IMR-90 (cell line): ENCODE measurements around the gene CLCN6. TPM values are rescaled to one million over a fixed set of nuclear protein-coding genes. Genes with fewer than 3 reads are reported as not detected.

Experiments used
- ATAC-seq: fragments of 200-7000 bp; cut with Tn5 transposase; 2 replicates; pipeline ENCODE4 v1.9.1; 2020; ENCODE audit warnings: low read depth, mild to moderate bottlenecking, moderate library complexity
- BruUV-seq: library from RNA; stranded (reverse); fragments of 400-500 nt; replicated peaks from 2 replicates; lab custom pipeline; 2021; lab: Mats Ljungman, UMichigan
- CTCF ChIA-PET: fragments of 300-600 bp; formaldehyde crosslinking; extraction: SDS; loops from one replicate; lab custom pipeline; 2021; ENCODE audit warnings: antibody characterized with exemption; lab: Yijun Ruan, JAX
- POLR2A ChIA-PET: fragments of 300-600 bp; sonication (Branson Sonifier 250); formaldehyde crosslinking; loops from one replicate; lab custom pipeline; 2022; ENCODE audit warnings: antibody characterized with exemption; ENCODE audit not compliant: unreplicated experiment; lab: Charles Lee
- DNase-seq: peaks from one replicate; pipeline ENCODE4 v3.0.0; 2013
- H2AFZ ChIP-seq: replicated peaks from 2 replicates; pipeline ENCODE3; 2013; ENCODE audit warnings: low read length, mild to moderate bottlenecking; ENCODE audit not compliant: poor library complexity
- H2AK5ac ChIP-seq: 2 replicates; pipeline ENCODE4 v1.6.1; 2013; ENCODE audit warnings: low read depth, low read length, inconsistent platforms
- H2AK9ac ChIP-seq: replicated peaks from 2 replicates; pipeline ENCODE3; 2013; ENCODE audit warnings: mild to moderate bottlenecking, low read depth, low read length, moderate library complexity; ENCODE audit not compliant: poor library complexity
- H2BK120ac ChIP-seq: 2 replicates; pipeline ENCODE4 v1.6.1; 2013; ENCODE audit warnings: low read depth, low read length, inconsistent platforms
- H2BK15ac ChIP-seq: 3 replicates; pipeline ENCODE4 v1.6.1; 2013; ENCODE audit warnings: low read depth, low read length, inconsistent platforms
- H2BK20ac ChIP-seq: 2 replicates; pipeline ENCODE4 v1.6.1; 2013; ENCODE audit warnings: low read depth, mild to moderate bottlenecking, inconsistent platforms, low read length, moderate library complexity
- H2BK5ac ChIP-seq: 2 replicates; pipeline ENCODE4 v1.6.1; 2013; ENCODE audit warnings: mild to moderate bottlenecking, low read depth, low read length, inconsistent platforms; ENCODE audit not compliant: poor library complexity, severe bottlenecking
- H3K14ac ChIP-seq: replicated peaks from 2 replicates; pipeline ENCODE4 v1.6.1; 2013; ENCODE audit warnings: low read depth, low read length, inconsistent platforms
- H3K18ac ChIP-seq: 2 replicates; pipeline ENCODE4 v1.6.1; 2013; ENCODE audit warnings: low read depth, low read length, control low read depth
- H3K23ac ChIP-seq: 2 replicates; pipeline ENCODE4 v1.6.1; 2013; ENCODE audit warnings: low read depth, low read length, inconsistent platforms
- H3K27ac ChIP-seq: 2 replicates; pipeline ENCODE4 v1.5.1; 2013; ENCODE audit warnings: mild to moderate bottlenecking, control low read depth, low read length; ENCODE audit not compliant: insufficient read depth
- H3K27me3 ChIP-seq: 2 replicates; pipeline ENCODE4 v1.6.1; 2013; ENCODE audit warnings: low read length; ENCODE audit not compliant: control insufficient read depth, insufficient read depth
- H3K36me3 ChIP-seq: 2 replicates; pipeline ENCODE4 v1.6.1; 2013; ENCODE audit warnings: low read length, mixed read lengths; ENCODE audit not compliant: control insufficient read depth, insufficient read depth
- H3K4ac ChIP-seq: 2 replicates; pipeline ENCODE4 v1.6.1; 2013; ENCODE audit warnings: low read depth, low read length, inconsistent platforms
- H3K4me1 ChIP-seq: 2 replicates; pipeline ENCODE4 v1.6.1; 2013; ENCODE audit warnings: low read length, mixed read lengths; ENCODE audit not compliant: control insufficient read depth, insufficient read depth
- H3K4me2 ChIP-seq: 2 replicates; pipeline ENCODE4 v1.6.1; 2013; ENCODE audit warnings: low read depth, mild to moderate bottlenecking, control low read depth, low read length, moderate library complexity
- H3K4me3 ChIP-seq: 2 replicates; pipeline ENCODE4 v1.5.1; 2013; ENCODE audit warnings: low read depth, mild to moderate bottlenecking, control low read depth, low read length, moderate library complexity; ENCODE audit not compliant: insufficient read depth
- H3K56ac ChIP-seq: 2 replicates; pipeline ENCODE4 v1.6.1; 2013; ENCODE audit warnings: low read length, inconsistent platforms; ENCODE audit not compliant: insufficient read depth; ENCODE audit errors: extremely low read depth
- H3K79me1 ChIP-seq, 2 experiments: 2 replicates each; pipeline ENCODE4 v1.6.1; 2013; ENCODE audit warnings: low read length in 2 of 2, inconsistent platforms in 1 of 2, low read depth in 1 of 2
- H3K9ac ChIP-seq: 2 replicates; pipeline ENCODE4 v1.6.1; 2013; ENCODE audit warnings: low read depth, low read length, control low read depth
- H3K9me1 ChIP-seq: 2 replicates; pipeline ENCODE4 v1.6.1; 2013; ENCODE audit warnings: low read length, inconsistent platforms; ENCODE audit not compliant: insufficient read depth
- H3K9me3 ChIP-seq: 2 replicates; pipeline ENCODE4 v1.6.1; 2013; ENCODE audit warnings: low read length; ENCODE audit not compliant: control insufficient read depth, insufficient read depth
- H4K20me1 ChIP-seq: 2 replicates; pipeline ENCODE4 v1.6.1; 2013; ENCODE audit warnings: low read length, inconsistent platforms; ENCODE audit not compliant: insufficient read depth
- H4K5ac ChIP-seq: 2 replicates; pipeline ENCODE4 v1.6.1; 2013; ENCODE audit warnings: mild to moderate bottlenecking, low read depth, low read length, control low read depth
- H4K8ac ChIP-seq, 2 experiments: 2 replicates each; pipeline ENCODE4 v1.6.1; 2013; ENCODE audit warnings: low read depth in 2 of 2, low read length in 2 of 2, control low read depth in 1 of 2, inconsistent platforms in 1 of 2
- H4K91ac ChIP-seq: 2 replicates; pipeline ENCODE4 v1.6.1; 2013; ENCODE audit warnings: low read depth, low read length, inconsistent platforms; ENCODE audit not compliant: insufficient read depth
- BHLHE40 ChIP-seq: fragments of 150-350 bp; IDR thresholded peaks from 2 replicates; pipeline ENCODE4 v1.6.1; 2016; ENCODE audit warnings: mild to moderate bottlenecking, low read depth, low read length
- CEBPB ChIP-seq: IDR thresholded peaks from 2 replicates; pipeline ENCODE4 v1.6.1; 2012; ENCODE audit warnings: low read depth, low read length, improper control_type of control experiment
- CHD1 ChIP-seq: IDR thresholded peaks from 2 replicates; pipeline ENCODE4 v1.6.1; 2012; ENCODE audit warnings: low read depth, low read length, improper control_type of control experiment
- FOS ChIP-seq: fragments of 150-350 bp; IDR thresholded peaks from 2 replicates; pipeline ENCODE4 v1.6.1; 2016; ENCODE audit warnings: low read depth, low read length
- MAFK ChIP-seq: IDR thresholded peaks from 2 replicates; pipeline ENCODE4 v1.6.1; 2012; ENCODE audit warnings: low read depth, low read length, improper control_type of control experiment
- MAZ ChIP-seq: IDR thresholded peaks from 2 replicates; pipeline ENCODE4 v1.6.1; 2012; ENCODE audit warnings: low read depth, mild to moderate bottlenecking, low read length, improper control_type of control experiment, moderate library complexity, borderline replicate concordance
- MXI1 ChIP-seq: IDR thresholded peaks from 2 replicates; pipeline ENCODE4 v1.6.1; 2012; ENCODE audit warnings: low read depth, mild to moderate bottlenecking, low read length, moderate library complexity, borderline replicate concordance
- NFE2L2 ChIP-seq: fragments of 150-350 bp; IDR thresholded peaks from 2 replicates; pipeline ENCODE4 v1.6.1; 2016; ENCODE audit warnings: low read depth, mild to moderate bottlenecking, low read length
- POLR2A ChIP-seq: IDR thresholded peaks from 2 replicates; pipeline ENCODE4 v1.6.1; 2012; ENCODE audit warnings: mild to moderate bottlenecking, low read depth, low read length
- RAD21 ChIP-seq: IDR thresholded peaks from 2 replicates; pipeline ENCODE4 v1.6.1; 2012; ENCODE audit warnings: low read length, improper control_type of control experiment
- RFX5 ChIP-seq: IDR thresholded peaks from 2 replicates; pipeline ENCODE4 v1.8.0; 2012; ENCODE audit warnings: low read depth, mild to moderate bottlenecking, low read length, moderate library complexity
- WGBS, 2 experiments: methylation state at CpG; one replicate each; pipeline versions ENCODE4 v1.1.5 to v1.1.7; 2013; ENCODE audit warnings: missing lambda C conversion rate in 2 of 2; ENCODE audit not compliant: insufficient read length in 1 of 2; ENCODE audit errors: extremely low coverage in 2 of 2; 5-methylcytosine and 5-hydroxymethylcytosine counted together
- dilution Hi-C: fragments of 300-500 bp; cut with HindIII; formaldehyde crosslinking; loops from one replicate; pipeline ENCODE4 v1.14.3; 2018; ENCODE audit warnings: low sequenced_read_pairs; ENCODE audit not compliant: unreplicated experiment
- in situ Hi-C: fragments of 300-500 bp; cut with MboI; formaldehyde crosslinking; loops from 3 replicates; pipeline ENCODE4 v1.14.3; 2019; ENCODE audit warnings: low sequenced_read_pairs, inconsistent platforms, mixed read lengths
- intact Hi-C: fragments of 100-400 bp; cut with micrococcal nuclease; formaldehyde crosslinking; loops from 2 replicates; pipeline ENCODE4 v1.10.0; 2022
- polyA plus RNA-seq, 3 experiments: library from polyadenylated mRNA; depleted of rRNA; stranded (reverse); fragments of >200 nt; gene quantifications; 2 replicates each; pipeline ENCODE4 v1.2.3, GENCODE V29; 2012; ENCODE audit warnings: low replicate concordance in 1 of 3
- total RNA-seq: library from RNA; depleted of rRNA; stranded (reverse); fragments of >200 nt; gene quantifications from 2 replicates; pipeline ENCODE4 v1.2.3, GENCODE V29; 2012
- TF ChIP-seq, protein P1 (sequence below): fragments of 150-350 bp; IDR thresholded peaks from 2 replicates; pipeline ENCODE4 v1.6.1; 2017; ENCODE audit warnings: mild to moderate bottlenecking, antibody characterized with exemption, low read length, low read depth

Gene CLCN6
- total and polyA plus RNA-seq, 2 of the 4 experiments (the other 2 are of a cell fraction): 4.1 to 10.6 TPM

DNA sequence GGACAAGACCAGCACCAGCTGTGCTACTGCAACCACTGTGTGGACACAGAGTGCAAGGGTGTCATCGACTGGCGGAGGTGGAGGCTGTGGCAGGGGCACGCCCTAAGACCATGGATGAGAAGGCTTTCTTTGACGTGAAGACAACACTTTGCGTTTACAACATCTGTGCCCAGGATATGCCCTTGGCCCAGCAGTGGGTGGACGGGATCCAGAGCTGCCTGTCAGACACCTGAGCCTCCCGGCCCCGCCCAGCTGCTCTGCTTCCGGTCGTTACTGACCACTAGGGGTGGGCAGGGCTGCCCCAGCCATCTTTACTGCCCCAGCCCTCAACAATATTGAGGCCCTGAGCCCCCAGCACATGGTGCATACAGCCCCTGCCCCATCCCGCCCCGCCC, 74.2 kb downstream of the CLCN6 start:
- H3K18ac ChIP-seq: no peak overlapping the region
- H2AK9ac ChIP-seq: no peak overlapping the region
- TF ChIP-seq RAD21 (no peak), MXI1 (no peak), POLR2A (no peak), RFX5 (no peak), MAFK (no peak), MAZ (no peak), FOS (no peak), NFE2L2 (no peak), CHD1 (no peak), CEBPB (no peak), BHLHE40 (no peak)
- TF ChIP-seq, protein P1, sequence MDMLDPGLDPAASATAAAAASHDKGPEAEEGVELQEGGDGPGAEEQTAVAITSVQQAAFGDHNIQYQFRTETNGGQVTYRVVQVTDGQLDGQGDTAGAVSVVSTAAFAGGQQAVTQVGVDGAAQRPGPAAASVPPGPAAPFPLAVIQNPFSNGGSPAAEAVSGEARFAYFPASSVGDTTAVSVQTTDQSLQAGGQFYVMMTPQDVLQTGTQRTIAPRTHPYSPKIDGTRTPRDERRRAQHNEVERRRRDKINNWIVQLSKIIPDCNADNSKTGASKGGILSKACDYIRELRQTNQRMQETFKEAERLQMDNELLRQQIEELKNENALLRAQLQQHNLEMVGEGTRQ: no peak
- H3K4ac ChIP-seq: no peak overlapping the region
- H3K36me3 ChIP-seq: no peaks in the 10 kb centered on the region
- dilution Hi-C loops (no loop called here), intact Hi-C loops (no loop called here), in situ Hi-C loops (no loop called here)
- H4K91ac ChIP-seq: no peak overlapping the region
- no peak overlapping the region for H3K14ac ChIP-seq
- no peak overlapping the region for H3K56ac ChIP-seq
- H3K9me1 ChIP-seq: no peaks in the 10 kb centered on the region
- H3K27ac ChIP-seq: no peak overlapping the region
- H3K4me2 ChIP-seq: no peak overlapping the region
- BruUV-seq: no TSS peak
- CTCF ChIA-PET: interaction anchor here (0.6 kb wide), 1 partner anchor 27 kb away, joined by 3 read pairs; no protein-coding TSS in a partner anchor
- ATAC-seq (no peak), DNase-seq (no peak)
- H3K79me1 ChIP-seq: no peaks in the 10 kb centered on the region
- POLR2A ChIA-PET: no interaction called here
- H3K4me3 ChIP-seq: no peak overlapping the region
- no peak overlapping the region for H2BK20ac ChIP-seq
- H2BK5ac ChIP-seq: no peak overlapping the region
- H4K5ac ChIP-seq: no peak overlapping the region
- no peak overlapping the region for H3K23ac ChIP-seq
- H4K8ac ChIP-seq: no peak overlapping the region
- WGBS, 2 experiments: 59% methylated on average over 6 of the region's 12 CpGs; no CpG with 5 or more reads in 1 of the 2 experiments
- H2BK120ac ChIP-seq: no peak overlapping the region
- H2AK5ac ChIP-seq: no peak overlapping the region
- no peaks in the 10 kb centered on the region; the same call in 1 of the 2 replicates for H3K9me3 ChIP-seq
- no peaks in the 10 kb centered on the region for H4K20me1 ChIP-seq
- no peak overlapping the region for H2AFZ ChIP-seq
- peaks cover 53% of the 10 kb centered on the region for H3K27me3 ChIP-seq
- no peak overlapping the region for H2BK15ac ChIP-seq
- no peaks in the 10 kb centered on the region for H3K4me1 ChIP-seq
- H3K9ac ChIP-seq: no peak overlapping the region
